CD4-positive, CD25-positive, alpha-beta regulatory T cell (primary cell): ENCODE results near the gene DCPS. TPM values are rescaled to one million over a fixed set of nuclear protein-coding genes. Genes with fewer than 3 reads are reported as not detected.

Experiments
- ATAC-seq, 2 donors: fragments of 150-1000 bp; cut with Tn5 transposase; one replicate each; pipeline ENCODE4 v1.10.0; 2021; ENCODE audit warnings: low read depth in 2 of 2, moderate number of reproducible peaks in 2 of 2, moderate library complexity in 1 of 2
- DNase-seq, 3 donors: peaks; one replicate each; pipeline versions ENCODE4 v3.0.0 to v3.0.0-alpha.2; 2012 to 2022; ENCODE audit warnings: mixed read lengths in 1 of 3
- H3K27ac ChIP-seq: one replicate; pipeline ENCODE4 v1.7.0; 2013; ENCODE audit warnings: mild to moderate bottlenecking, low read length; ENCODE audit not compliant: insufficient read depth, poor library complexity, severe bottlenecking
- H3K27me3 ChIP-seq: one replicate; pipeline ENCODE4 v1.7.0; 2013; ENCODE audit warnings: low read length; ENCODE audit not compliant: control insufficient read depth, insufficient read depth
- H3K36me3 ChIP-seq: one replicate; pipeline ENCODE4 v1.7.0; 2013; ENCODE audit warnings: mild to moderate bottlenecking, low read length, moderate library complexity; ENCODE audit not compliant: control insufficient read depth, insufficient read depth
- H3K4me1 ChIP-seq: 2 replicates; pipeline ENCODE4 v1.7.0; 2013; ENCODE audit warnings: mild to moderate bottlenecking, low read length; ENCODE audit not compliant: insufficient read depth, control insufficient read depth, poor library complexity, severe bottlenecking
- H3K4me3 ChIP-seq: one replicate; pipeline ENCODE4 v1.7.0; 2013; ENCODE audit warnings: low read depth, mild to moderate bottlenecking, low read length, moderate library complexity
- H3K9me3 ChIP-seq, 2 experiments: 1 replicate in 1 of 2; 2 replicates in 1 of 2; pipeline ENCODE4 v1.7.0; 2013; ENCODE audit warnings: low read length in 2 of 2, mild to moderate bottlenecking in 1 of 2, moderate library complexity in 1 of 2; ENCODE audit not compliant: control insufficient read depth in 2 of 2
- H3K27ac Mint-ChIP-seq, 3 donors: one replicate each; pipeline ENCODE4 v1.8.0; 2020 to 2022; ENCODE audit warnings: mild to moderate bottlenecking in 3 of 3, mixed read lengths in 3 of 3, moderate library complexity in 2 of 3
- H3K27me3 Mint-ChIP-seq: one replicate; pipeline ENCODE4 v1.8.0; 2022; ENCODE audit warnings: mild to moderate bottlenecking, mixed read lengths
- H3K36me3 Mint-ChIP-seq: one replicate; pipeline ENCODE4 v1.8.0; 2020; ENCODE audit warnings: mixed read lengths
- H3K4me1 Mint-ChIP-seq, 4 donors: one replicate each; pipeline ENCODE4 v1.8.0; 2020 to 2022; ENCODE audit warnings: mixed read lengths in 4 of 4, mild to moderate bottlenecking in 1 of 4
- H3K4me3 Mint-ChIP-seq, 4 donors: one replicate each; pipeline ENCODE4 v1.8.0; 2020 to 2022; ENCODE audit warnings: mild to moderate bottlenecking in 4 of 4, mixed read lengths in 4 of 4, moderate library complexity in 3 of 4
- H3K9me3 Mint-ChIP-seq, 7 donors: one replicate each; pipeline ENCODE4 v1.8.0; 2020 to 2022; ENCODE audit warnings: mixed read lengths in 7 of 7, mild to moderate bottlenecking in 3 of 7, moderate library complexity in 2 of 7
- polyA plus RNA-seq, 4 donors: library from polyadenylated mRNA; unstranded; fragments of 300-500 nt; fragmentation: Illumina TruSeq; gene quantifications; one replicate each; pipeline ENCODE4 v1.2.3, GENCODE V29; 2021
- total RNA-seq: library from RNA; stranded (reverse); gene quantifications from one replicate; pipeline ENCODE4 v1.2.3, GENCODE V29; 2022

DCPS gene
- total and polyA plus RNA-seq, 5 donors from 2014 or later = 18.1 to 57.6 (median 47.7) TPM

- H3K4me1 ChIP-seq = peaks cover 22% of the 10 kb centered on the region
- no peak overlapping the region for H3K27ac ChIP-seq
- ATAC-seq (peak; percentile 54 to 65), DNase-seq (peak in 1 of 3 donors; percentile 39)
- Mint-ChIP-seq H3K4me1 (peaks cover 26 to 48% (median 38%) of the 10 kb centered on the region in 4 donors), H3K4me3 (peak overlapping the region in 3 of 4 donors; percentile 2 to 79 (median 39)), H3K36me3 (peaks cover 35% of the 10 kb centered on the region), H3K9me3 (peaks cover 0 to 4% (median 0%) of the 10 kb centered on the region in 7 donors), H3K27me3 (no peaks in the 10 kb centered on the region), H3K27ac (peak overlapping the region; percentile 64 to 83 (median 80))
- H3K27me3 ChIP-seq = no peaks in the 10 kb centered on the region
- no peaks in the 10 kb centered on the region for H3K9me3 ChIP-seq
- peaks cover 27% of the 10 kb centered on the region for H3K36me3 ChIP-seq
- H3K4me3 ChIP-seq = peak overlapping the region; percentile 41
These were observed 14.9 kb downstream of the DCPS start for GRCh38 chr11:126318574-126319373.

GRCh38 chr11:126319374-126319740 lies 15.5 kb downstream of the DCPS start:
- Histone ChIP-seq H3K4me1 (peaks cover 22% of the 10 kb centered on the region), H3K27me3 (no peaks in the 10 kb centered on the region), H3K9me3 (no peaks in the 10 kb centered on the region), H3K36me3 (peaks cover 22% of the 10 kb centered on the region), H3K27ac (no peak overlapping the region), H3K4me3 (no peak overlapping the region)
- ATAC-seq (no peak), DNase-seq (no peak)
- Mint-ChIP-seq H3K9me3 (peaks cover 0 to 4% (median 0%) of the 10 kb centered on the region in 7 donors), H3K4me1 (peaks cover 26 to 44% (median 36%) of the 10 kb centered on the region in 4 donors), H3K4me3 (peak overlapping the region in 1 of 4 donors; percentile 79), H3K36me3 (peaks cover 30% of the 10 kb centered on the region), H3K27ac (peak overlapping the region in 2 of 3 donors; percentile 32 to 64), H3K27me3 (no peaks in the 10 kb centered on the region)

GRCh38 chr11:126322996-126323395 lies 19.1 kb downstream of the DCPS start:
- Mint-ChIP-seq H3K27me3 (no peaks in the 10 kb centered on the region), H3K9me3 (no peaks in the 10 kb centered on the region), H3K4me3 (no peak overlapping the region), H3K36me3 (peaks cover 28% of the 10 kb centered on the region), H3K27ac (no peak overlapping the region), H3K4me1 (peaks cover 25 to 38% (median 27%) of the 10 kb centered on the region in 4 donors)
- peaks cover 15% of the 10 kb centered on the region for H3K4me1 ChIP-seq
- H3K9me3 ChIP-seq = no peaks in the 10 kb centered on the region
- H3K4me3 ChIP-seq = no peak overlapping the region
- H3K27ac ChIP-seq = no peak overlapping the region
- DNase-seq = no peak
- no peak for ATAC-seq
- H3K36me3 ChIP-seq = peaks cover 14% of the 10 kb centered on the region
- no peaks in the 10 kb centered on the region for H3K27me3 ChIP-seq

DNA sequence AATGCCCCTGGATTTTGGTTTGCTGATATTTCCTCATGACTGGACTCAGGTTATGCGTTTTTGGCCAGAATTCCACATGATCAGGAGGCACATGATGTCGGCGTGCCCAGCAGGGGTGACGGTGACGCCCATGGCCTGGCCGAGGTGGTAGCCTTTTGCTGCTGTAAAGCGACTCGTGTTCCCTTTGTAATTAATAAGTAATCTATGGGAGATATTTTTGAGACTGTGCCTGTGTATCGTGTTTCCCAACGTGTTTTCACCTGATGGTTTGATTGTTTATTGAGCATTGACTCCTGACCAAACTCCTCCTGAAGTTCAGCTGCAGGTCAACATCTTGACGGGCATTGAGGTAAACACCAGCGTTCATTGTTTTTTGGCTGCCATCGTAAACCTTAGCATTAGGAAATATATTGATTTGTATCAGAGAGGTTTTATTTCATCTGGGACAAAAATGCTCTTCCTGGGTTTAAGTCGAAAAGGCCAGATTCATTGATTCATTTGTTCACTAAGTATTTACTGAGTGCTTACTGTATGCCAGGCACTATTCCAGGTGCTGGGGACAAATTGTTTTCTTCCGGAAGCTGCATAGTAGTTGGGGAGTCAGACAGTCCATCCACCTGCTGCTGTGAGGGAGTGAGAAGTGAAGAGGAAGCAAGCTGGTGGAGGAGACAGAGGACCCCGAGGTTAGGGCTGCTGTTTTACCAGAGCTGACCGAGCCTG lies 23.6 kb downstream of the DCPS start:
- Mint-ChIP-seq H3K36me3 (peaks cover 27% of the 10 kb centered on the region), H3K4me1 (peaks cover 7 to 19% (median 15%) of the 10 kb centered on the region in 4 donors), H3K9me3 (no peaks in the 10 kb centered on the region), H3K4me3 (no peak overlapping the region), H3K27me3 (no peaks in the 10 kb centered on the region), H3K27ac (peak overlapping the region in 2 of 3 donors; percentile 20 to 51)
- Histone ChIP-seq H3K4me1 (no peaks in the 10 kb centered on the region), H3K27ac (no peak overlapping the region), H3K9me3 (no peaks in the 10 kb centered on the region), H3K27me3 (no peaks in the 10 kb centered on the region), H3K4me3 (no peak overlapping the region), H3K36me3 (peaks cover 29% of the 10 kb centered on the region)
- ATAC-seq = no peak
- no peak for DNase-seq

DNA sequence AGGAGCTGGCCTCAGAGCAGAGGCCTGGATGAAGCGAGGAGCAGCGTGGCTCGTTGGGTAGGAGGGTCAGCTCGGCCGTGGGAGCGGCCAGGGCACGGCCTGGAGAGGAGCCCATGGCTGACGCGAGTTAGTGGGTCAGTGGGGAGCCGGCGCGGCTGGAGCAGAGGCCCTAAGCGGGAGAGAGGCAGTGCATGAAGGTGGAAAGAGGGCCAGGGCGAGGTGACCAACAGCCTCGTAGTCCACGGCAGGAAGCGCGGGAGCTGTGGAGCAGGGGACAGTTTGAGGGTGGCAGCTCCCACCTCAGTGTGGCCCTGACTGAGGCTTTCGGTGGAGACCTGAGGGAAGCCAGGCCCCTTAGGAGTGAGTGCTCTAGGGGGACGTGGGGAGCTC lies 24.1 kb downstream of the DCPS start:
- H3K4me3 ChIP-seq = no peak overlapping the region
- no peaks in the 10 kb centered on the region for H3K27me3 ChIP-seq
- Mint-ChIP-seq H3K4me1 (peaks cover 7 to 19% (median 15%) of the 10 kb centered on the region in 4 donors), H3K27me3 (no peaks in the 10 kb centered on the region), H3K4me3 (no peak overlapping the region), H3K9me3 (no peaks in the 10 kb centered on the region), H3K36me3 (peaks cover 33% of the 10 kb centered on the region), H3K27ac (peak overlapping the region in 2 of 3 donors; percentile 13 to 20)
- H3K9me3 ChIP-seq = no peaks in the 10 kb centered on the region
- H3K27ac ChIP-seq = no peak overlapping the region
- ATAC-seq (no peak), DNase-seq (no peak)
- H3K36me3 ChIP-seq = peaks cover 33% of the 10 kb centered on the region
- no peaks in the 10 kb centered on the region for H3K4me1 ChIP-seq

GRCh38 chr11:126328444-126328843 lies 24.6 kb downstream of the DCPS start:
- H3K4me3 Mint-ChIP-seq = no peak overlapping the region
- Histone ChIP-seq H3K27me3 (no peaks in the 10 kb centered on the region), H3K9me3 (no peaks in the 10 kb centered on the region), H3K27ac (no peak overlapping the region), H3K4me3 (no peak overlapping the region), H3K4me1 (no peaks in the 10 kb centered on the region), H3K36me3 (peaks cover 33% of the 10 kb centered on the region)
- DNase-seq (no peak), ATAC-seq (no peak)
- H3K9me3 Mint-ChIP-seq = no peaks in the 10 kb centered on the region
- peaks cover 7 to 19% (median 17%) of the 10 kb centered on the region in 4 donors for H3K4me1 Mint-ChIP-seq
- H3K27me3 Mint-ChIP-seq = no peaks in the 10 kb centered on the region
- H3K36me3 Mint-ChIP-seq = peaks cover 37% of the 10 kb centered on the region
- H3K27ac Mint-ChIP-seq = no peak overlapping the region

- H3K9me3 Mint-ChIP-seq = no peaks in the 10 kb centered on the region
These were observed 25.2 kb downstream of the DCPS start for GRCh38 chr11:126328938-126329643.

More at GRCh38 chr11:126328938-126329643, 25.2 kb downstream of the DCPS start:
- DNase-seq (no peak), ATAC-seq (no peak)
- no peak overlapping the region for H3K4me3 Mint-ChIP-seq
- Histone ChIP-seq H3K36me3 (peaks cover 33% of the 10 kb centered on the region), H3K4me3 (no peak overlapping the region), H3K27me3 (no peaks in the 10 kb centered on the region), H3K4me1 (no peaks in the 10 kb centered on the region), H3K27ac (no peak overlapping the region), H3K9me3 (no peaks in the 10 kb centered on the region)
- no peaks in the 10 kb centered on the region for H3K27me3 Mint-ChIP-seq
- peaks cover 43% of the 10 kb centered on the region for H3K36me3 Mint-ChIP-seq
- H3K27ac Mint-ChIP-seq = peak overlapping the region in 1 of 3 donors; percentile 46
- peaks cover 7 to 19% (median 17%) of the 10 kb centered on the region in 4 donors for H3K4me1 Mint-ChIP-seq
